HEK293 (cell line): ENCODE measurements around the gene FSTL4.
A peak's percentile ranks its signal among the peaks of the same experiment; 100 is the strongest.

Experiments used
- CTCF ChIA-PET: fragments of 350-600 bp; formaldehyde crosslinking; extraction: SDS; loops from one replicate; lab custom pipeline; 2021; ENCODE audit warnings: antibody characterized with exemption; lab: Yijun Ruan, JAX
- POLR2A ChIA-PET: fragments of 300-600 bp; formaldehyde crosslinking; extraction: SDS; loops from one replicate; lab custom pipeline; 2020; ENCODE audit warnings: antibody characterized with exemption, inconsistent platforms; lab: Yijun Ruan, JAX
- H3K27ac ChIP-seq: fragments of 200-500 bp; sonication (Bioruptor generic); 2 replicates; pipeline ENCODE4 v1.5.1; 2014; ENCODE audit warnings: low read depth, low read length, control low read depth, inconsistent platforms; ENCODE audit errors: extremely low read depth
- H3K36me3 ChIP-seq, 2 experiments: fragments of 200-500 bp in 1 of 2; sonication (Bioruptor generic) in 1 of 2; 1 replicate in 1 of 2; 2 replicates in 1 of 2; pipeline ENCODE4 v1.5.1; 2014 to 2017; ENCODE audit warnings: inconsistent platforms in 2 of 2, low read length in 2 of 2; ENCODE audit not compliant: control insufficient read depth in 2 of 2, insufficient read depth in 1 of 2
- H3K4me1 ChIP-seq: fragments of 200-500 bp; sonication (Bioruptor generic); 2 replicates; pipeline ENCODE4 v1.5.1; 2014; ENCODE audit warnings: mild to moderate bottlenecking, low read length, inconsistent platforms; ENCODE audit not compliant: control insufficient read depth, insufficient read depth
- H3K4me3 ChIP-seq: 2 replicates; pipeline ENCODE4 v1.5.1; 2011; ENCODE audit warnings: low read depth, mild to moderate bottlenecking, control low read depth, low read length, moderate library complexity
- H3K9me3 ChIP-seq: fragments of 200-500 bp; sonication (Bioruptor generic); 2 replicates; pipeline ENCODE4 v1.5.1; 2014; ENCODE audit warnings: low read depth, low read length, inconsistent platforms; ENCODE audit not compliant: control insufficient read depth, insufficient read depth
- BCL11A ChIP-seq: fragments of 450-650 bp; formaldehyde crosslinking; IDR thresholded peaks from 2 replicates; pipeline ENCODE4 v1.5.1; 2016; ENCODE audit warnings: low read depth, missing biosample characterization, missing genetic modification characterization
- BCL11B ChIP-seq: fragments of 450-650 bp; formaldehyde crosslinking; IDR thresholded peaks from 2 replicates; pipeline ENCODE4 v1.5.1; 2016; ENCODE audit warnings: low read depth, missing biosample characterization, missing genetic modification characterization
- CTCF ChIP-seq: fragments of 450-650 bp; formaldehyde crosslinking; IDR thresholded peaks from 2 replicates; pipeline ENCODE4 v1.5.1; 2016; ENCODE audit warnings: missing biosample characterization, missing genetic modification characterization
- FEZF1 ChIP-seq: fragments of 450-650 bp; formaldehyde crosslinking; IDR thresholded peaks from 2 replicates; pipeline ENCODE4 v1.5.1; 2016; ENCODE audit warnings: missing biosample characterization, missing genetic modification characterization
- KLF1 ChIP-seq: fragments of 450-650 bp; formaldehyde crosslinking; IDR thresholded peaks from 2 replicates; pipeline ENCODE4 v1.5.1; 2016; ENCODE audit warnings: missing biosample characterization, missing genetic modification characterization
- OVOL3 ChIP-seq: fragments of 450-650 bp; formaldehyde crosslinking; IDR thresholded peaks from 2 replicates; pipeline ENCODE4 v1.5.1; 2016; ENCODE audit warnings: missing biosample characterization, missing genetic modification characterization
- PRDM6 ChIP-seq: fragments of 450-650 bp; formaldehyde crosslinking; IDR thresholded peaks from 2 replicates; pipeline ENCODE4 v1.5.1; 2017; ENCODE audit warnings: missing biosample characterization, missing genetic modification characterization
- SP7 ChIP-seq: fragments of 450-650 bp; formaldehyde crosslinking; IDR thresholded peaks from 2 replicates; pipeline ENCODE4 v1.5.1; 2016; ENCODE audit warnings: missing biosample characterization, missing genetic modification characterization
- YY2 ChIP-seq: fragments of 450-650 bp; formaldehyde crosslinking; IDR thresholded peaks from 2 replicates; pipeline ENCODE4 v1.5.1; 2016; ENCODE audit warnings: missing biosample characterization, missing genetic modification characterization
- ZBTB17 ChIP-seq: fragments of 450-650 bp; formaldehyde crosslinking; IDR thresholded peaks from 2 replicates; pipeline ENCODE4 v1.5.1; 2016; ENCODE audit warnings: missing biosample characterization, missing genetic modification characterization
- ZEB2 ChIP-seq: fragments of 450-650 bp; formaldehyde crosslinking; IDR thresholded peaks from 2 replicates; pipeline ENCODE4 v1.5.1; 2016; ENCODE audit warnings: missing biosample characterization, missing genetic modification characterization
- ZFP37 ChIP-seq: fragments of 450-650 bp; formaldehyde crosslinking; IDR thresholded peaks from 2 replicates; pipeline ENCODE4 v1.5.1; 2016; ENCODE audit warnings: missing biosample characterization, missing genetic modification characterization
- ZIC2 ChIP-seq: fragments of 450-650 bp; formaldehyde crosslinking; IDR thresholded peaks from 2 replicates; pipeline ENCODE4 v1.5.1; 2016; ENCODE audit warnings: missing biosample characterization, missing genetic modification characterization
- ZNF169 ChIP-seq: fragments of 450-650 bp; formaldehyde crosslinking; IDR thresholded peaks from 2 replicates; pipeline ENCODE4 v1.5.1; 2016; ENCODE audit warnings: missing biosample characterization, missing genetic modification characterization
- ZNF2 ChIP-seq: fragments of 450-650 bp; formaldehyde crosslinking; IDR thresholded peaks from 2 replicates; pipeline ENCODE4 v1.5.1; 2016; ENCODE audit warnings: missing biosample characterization, missing genetic modification characterization
- ZNF324 ChIP-seq: fragments of 450-650 bp; formaldehyde crosslinking; IDR thresholded peaks from 2 replicates; pipeline ENCODE4 v1.5.1; 2016; ENCODE audit warnings: missing biosample characterization, missing genetic modification characterization
- ZNF473 ChIP-seq: fragments of 450-650 bp; formaldehyde crosslinking; IDR thresholded peaks from 2 replicates; pipeline ENCODE4 v1.5.1; 2017; ENCODE audit warnings: missing biosample characterization, missing genetic modification characterization
- ZNF555 ChIP-seq: fragments of 450-650 bp; formaldehyde crosslinking; conservative IDR thresholded peaks from 2 replicates; pipeline ENCODE4 v1.5.1; 2017; ENCODE audit warnings: missing biosample characterization, mild to moderate bottlenecking, missing genetic modification characterization, inconsistent platforms
- ZNF580 ChIP-seq: fragments of 450-650 bp; formaldehyde crosslinking; IDR thresholded peaks from 2 replicates; pipeline ENCODE4 v1.5.1; 2016; ENCODE audit warnings: missing biosample characterization, missing genetic modification characterization
- ZNF600 ChIP-seq: fragments of 450-650 bp; formaldehyde crosslinking; IDR thresholded peaks from 2 replicates; pipeline ENCODE4 v1.5.1; 2016; ENCODE audit warnings: missing biosample characterization, missing genetic modification characterization
- ZNF654 ChIP-seq: fragments of 450-650 bp; formaldehyde crosslinking; IDR thresholded peaks from 2 replicates; pipeline ENCODE4 v1.5.1; 2016; ENCODE audit warnings: low read depth, missing biosample characterization, missing genetic modification characterization
- ZNF660 ChIP-seq: fragments of 450-650 bp; IDR thresholded peaks from 2 replicates; pipeline ENCODE4 v1.5.1; 2018; ENCODE audit warnings: missing biosample characterization, mild to moderate bottlenecking, missing genetic modification characterization
- ZNF707 ChIP-seq: fragments of 450-650 bp; formaldehyde crosslinking; IDR thresholded peaks from 2 replicates; pipeline ENCODE4 v1.5.1; 2016; ENCODE audit warnings: missing biosample characterization, missing genetic modification characterization
- ZNF76 ChIP-seq: fragments of 450-650 bp; formaldehyde crosslinking; IDR thresholded peaks from 2 replicates; pipeline ENCODE4; 2016; ENCODE audit warnings: low read depth, missing biosample characterization, missing genetic modification characterization, borderline replicate concordance
- ZSCAN30 ChIP-seq: fragments of 450-650 bp; IDR thresholded peaks from 2 replicates; pipeline ENCODE4 v1.5.1; 2018; ENCODE audit warnings: missing biosample characterization, mild to moderate bottlenecking, missing genetic modification characterization, moderate library complexity
- ZSCAN4 ChIP-seq: fragments of 450-650 bp; formaldehyde crosslinking; IDR thresholded peaks from 2 replicates; pipeline ENCODE4 v1.5.1; 2017; ENCODE audit warnings: missing biosample characterization, missing genetic modification characterization
- TF ChIP-seq, protein P1 (sequence below): fragments of 450-650 bp; formaldehyde crosslinking; optimal IDR thresholded peaks from 2 replicates; pipeline ENCODE3; 2016; ENCODE audit warnings: missing biosample characterization, mild to moderate bottlenecking, missing genetic modification characterization

Gene FSTL4

DNA sequence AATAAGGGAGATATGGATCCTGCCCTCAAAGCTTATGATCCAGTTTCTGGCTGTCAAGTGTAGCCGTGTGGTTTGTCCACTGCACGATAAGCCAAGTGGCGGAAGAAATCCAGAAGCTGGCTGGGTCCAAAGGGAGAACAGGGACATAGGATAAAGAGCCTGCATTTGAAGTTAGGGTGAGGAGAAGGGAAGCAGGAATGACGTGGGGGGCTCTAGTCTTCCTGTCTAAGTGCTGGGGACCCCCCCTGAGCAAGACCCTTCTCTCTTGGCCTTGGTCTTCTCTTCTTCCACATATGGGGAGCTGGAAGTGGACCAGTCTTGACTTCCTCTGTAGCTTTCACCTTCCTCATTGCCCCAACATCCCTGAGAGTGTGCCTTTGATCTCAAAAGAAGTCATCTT is 186.6 kb downstream of the FSTL4 start (continued):
- TF ChIP-seq OVOL3 (tag by site-specific recombination): no peak
- TF ChIP-seq BCL11A (tag by site-specific recombination): no peak
- no peak for TF ChIP-seq KLF1
- TF ChIP-seq ZNF555 (tag by site-specific recombination): no peak
- no peak for TF ChIP-seq ZSCAN4 (tag by site-specific recombination)
- no peak for TF ChIP-seq YY2 (tag by site-specific recombination)
- no peak for TF ChIP-seq ZNF707 (tag by site-specific recombination)
- TF ChIP-seq ZFP37 (tag by site-specific recombination): no peak
- TF ChIP-seq ZNF580 (tag by site-specific recombination): no peak

- no peak overlapping the region for H3K27ac ChIP-seq
- ChIA-PET POLR2A (no interaction called here), CTCF (interaction anchor here (0.6 to 5.4 kb wide), 14 partner anchors 9 to 519 kb away, joined by 3 to 45 read pairs (median 6); no protein-coding TSS in a partner anchor)
These were observed 187.1 kb downstream of the FSTL4 start for GRCh38 chr5:133425222-133425621.

DNA sequence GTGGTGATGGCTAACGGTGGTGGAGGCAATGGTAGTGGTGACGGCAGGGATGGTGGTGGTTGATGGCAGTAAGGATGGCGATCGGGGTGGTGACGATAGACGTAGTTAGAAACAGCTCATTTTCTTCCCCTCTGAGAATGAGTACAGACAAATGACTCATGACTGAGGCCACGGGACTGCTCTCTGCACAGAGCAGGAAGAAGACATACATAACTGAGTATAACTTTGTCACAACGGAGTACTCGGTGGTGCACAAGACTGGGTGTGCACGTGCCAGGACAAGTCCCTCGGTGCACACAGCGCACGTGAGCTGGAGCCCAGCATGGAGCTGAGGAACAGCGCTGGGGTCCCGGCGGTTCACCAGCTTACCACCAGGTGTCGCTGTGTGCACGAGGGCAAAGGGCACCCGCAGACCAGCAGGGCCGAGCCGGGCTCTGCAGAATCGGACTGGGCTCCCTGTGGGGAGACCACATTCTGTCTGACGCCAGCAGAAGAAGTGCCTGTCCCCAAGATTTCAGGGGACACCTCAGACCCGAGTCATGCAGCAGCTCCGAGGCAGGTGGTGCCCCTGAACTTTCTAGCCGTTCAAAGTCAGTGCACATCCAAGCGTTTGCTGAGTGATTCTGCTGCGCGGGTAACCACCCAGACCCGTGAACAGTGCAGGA is 188.6 kb downstream of the FSTL4 start:
- H3K27ac ChIP-seq: no peak overlapping the region
- CTCF ChIA-PET: interaction anchor here (0.5 to 5.4 kb wide), 59 partner anchors 8 to 1796 kb away, joined by 3 to 45 read pairs (median 4); no protein-coding TSS in a partner anchor
- H3K4me1 ChIP-seq: no peaks in the 10 kb centered on the region
- POLR2A ChIA-PET: no interaction called here
- H3K4me3 ChIP-seq: no peak overlapping the region
- H3K9me3 ChIP-seq: no peaks in the 10 kb centered on the region
- no peaks in the 10 kb centered on the region for H3K36me3 ChIP-seq
- TF ChIP-seq ZNF76 (tag by site-specific recombination) (0 out of 2 replicates have a peak, but pooled peaks have one; percentile 31), YY2 (tag by site-specific recombination) (peak; percentile 26; the same call in 1 of the 2 replicates), ZNF2 (tag by site-specific recombination) (peak; percentile 96), ZNF654 (tag by site-specific recombination) (peak; percentile 53), ZSCAN30 (tag by site-specific recombination) (peak; percentile 80; the same call in 1 of the 2 replicates), ZNF324 (0 out of 2 replicates have a peak, but pooled peaks have one; percentile 15), PRDM6 (tag by site-specific recombination) (no peak), ZNF660 (tag by site-specific recombination) (peak; percentile 73), ZFP37 (tag by site-specific recombination) (0 out of 2 replicates have a peak, but pooled peaks have one; percentile 50), FEZF1 (tag by site-specific recombination) (no peak), ZNF600 (tag by site-specific recombination) (peak; percentile 40; the same call in 1 of the 2 replicates), ZBTB17 (tag by site-specific recombination) (peak; percentile 55), BCL11B (tag by site-specific recombination) (peak; percentile 61; the same call in 1 of the 2 replicates), CTCF (tag by site-specific recombination) (peak; percentile 85), SP7 (tag by site-specific recombination) (0 out of 2 replicates have a peak, but pooled peaks have one; percentile 44), ZNF169 (tag by site-specific recombination) (no peak), ZEB2 (tag by site-specific recombination) (0 out of 2 replicates have a peak, but pooled peaks have one; percentile 20), ZIC2 (tag by site-specific recombination) (peak; percentile 66)
- TF ChIP-seq, protein P1, sequence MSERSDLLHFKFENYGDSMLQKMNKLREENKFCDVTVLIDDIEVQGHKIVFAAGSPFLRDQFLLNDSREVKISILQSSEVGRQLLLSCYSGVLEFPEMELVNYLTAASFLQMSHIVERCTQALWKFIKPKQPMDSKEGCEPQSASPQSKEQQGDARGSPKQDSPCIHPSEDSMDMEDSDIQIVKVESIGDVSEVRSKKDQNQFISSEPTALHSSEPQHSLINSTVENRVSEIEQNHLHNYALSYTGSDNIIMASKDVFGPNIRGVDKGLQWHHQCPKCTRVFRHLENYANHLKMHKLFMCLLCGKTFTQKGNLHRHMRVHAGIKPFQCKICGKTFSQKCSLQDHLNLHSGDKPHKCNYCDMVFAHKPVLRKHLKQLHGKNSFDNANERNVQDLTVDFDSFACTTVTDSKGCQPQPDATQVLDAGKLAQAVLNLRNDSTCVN (tag by site-specific recombination): peak; percentile 32

More at GRCh38 chr5:133425222-133425621, 187.1 kb downstream of the FSTL4 start:
- TF ChIP-seq FEZF1 (tag by site-specific recombination) (peak; percentile 48), ZIC2 (tag by site-specific recombination) (peak; percentile 95), ZNF473 (no peak)
- Histone ChIP-seq H3K4me3 (no peak overlapping the region), H3K36me3 (no peaks in the 10 kb centered on the region), H3K9me3 (no peaks in the 10 kb centered on the region), H3K4me1 (no peaks in the 10 kb centered on the region)
